ENCODE data around the gene NFASC.

DNA sequence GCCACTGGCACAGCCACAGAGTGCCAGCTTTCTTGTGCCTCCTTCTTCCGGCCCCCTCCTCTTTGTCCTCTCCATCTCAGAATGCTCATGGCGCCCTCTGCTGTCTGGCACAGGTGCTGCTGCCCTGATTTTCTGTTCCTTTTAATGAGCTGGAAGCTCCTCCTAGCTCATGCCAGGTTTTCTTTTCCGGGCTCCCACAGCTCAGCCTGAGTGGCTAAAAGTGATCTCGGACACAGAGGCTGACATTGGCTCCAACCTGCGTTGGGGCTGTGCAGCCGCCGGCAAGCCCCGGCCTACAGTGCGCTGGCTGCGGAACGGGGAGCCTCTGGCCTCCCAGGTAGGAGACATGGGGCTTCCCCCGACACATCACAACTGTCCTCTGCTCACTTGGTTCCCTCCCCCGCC lies 191.0 kb downstream of the NFASC start:
- TF ChIP-seq, protein P1, sequence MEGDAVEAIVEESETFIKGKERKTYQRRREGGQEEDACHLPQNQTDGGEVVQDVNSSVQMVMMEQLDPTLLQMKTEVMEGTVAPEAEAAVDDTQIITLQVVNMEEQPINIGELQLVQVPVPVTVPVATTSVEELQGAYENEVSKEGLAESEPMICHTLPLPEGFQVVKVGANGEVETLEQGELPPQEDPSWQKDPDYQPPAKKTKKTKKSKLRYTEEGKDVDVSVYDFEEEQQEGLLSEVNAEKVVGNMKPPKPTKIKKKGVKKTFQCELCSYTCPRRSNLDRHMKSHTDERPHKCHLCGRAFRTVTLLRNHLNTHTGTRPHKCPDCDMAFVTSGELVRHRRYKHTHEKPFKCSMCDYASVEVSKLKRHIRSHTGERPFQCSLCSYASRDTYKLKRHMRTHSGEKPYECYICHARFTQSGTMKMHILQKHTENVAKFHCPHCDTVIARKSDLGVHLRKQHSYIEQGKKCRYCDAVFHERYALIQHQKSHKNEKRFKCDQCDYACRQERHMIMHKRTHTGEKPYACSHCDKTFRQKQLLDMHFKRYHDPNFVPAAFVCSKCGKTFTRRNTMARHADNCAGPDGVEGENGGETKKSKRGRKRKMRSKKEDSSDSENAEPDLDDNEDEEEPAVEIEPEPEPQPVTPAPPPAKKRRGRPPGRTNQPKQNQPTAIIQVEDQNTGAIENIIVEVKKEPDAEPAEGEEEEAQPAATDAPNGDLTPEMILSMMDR (IDR thresholded peaks at IDR 0.05; ENCODE audit: low read length) = peak; percentile 96
- no peak for TF ChIP-seq EZH2 (optimal IDR thresholded peaks at IDR 0.05; ENCODE audit: low read depth, low read length)

Data from MM.1S (cell line).